ENCODE results near the gene PBX3. TPM values are rescaled to one million over a fixed set of nuclear protein-coding genes. Genes with fewer than 3 reads are reported as not detected.

The PBX3 gene
- polyA plus RNA-seq, 1 donor (not counting 4 experiments of a cell fraction or from before 2014, with no cell fraction given) = 26.3 TPM

- H3K4me1 ChIP-seq (ENCODE audit: control insufficient read depth, extremely low read depth, insufficient read depth, low read length) = no peaks in the 10 kb centered on the region
- no peak overlapping the region for H3K9ac ChIP-seq (ENCODE audit: control insufficient read depth, extremely low read depth, insufficient read depth, low read length)
- no peaks in the 10 kb centered on the region for H4K20me1 ChIP-seq (ENCODE audit: control insufficient read depth, extremely low read depth, insufficient read depth, low read length)
- H2AFZ ChIP-seq (ENCODE audit: control insufficient read depth, low read length) = no peak overlapping the region
- no peak overlapping the region for H3K27ac ChIP-seq (ENCODE audit: control insufficient read depth, insufficient read depth, low read length)
- no peak overlapping the region for H3K4me2 ChIP-seq (ENCODE audit: control insufficient read depth, extremely low read depth, insufficient read depth, low read depth, low read length)
- H3K4me3 ChIP-seq (ENCODE audit: control insufficient read depth in 2 of 3, extremely low read depth in 1 of 3, insufficient read depth in 2 of 3, low read depth in 1 of 3, low read length in 3 of 3) = no peak overlapping the region
- no peaks in the 10 kb centered on the region for H3K9me3 ChIP-seq (ENCODE audit: control insufficient read depth, low read depth, low read length)
- no peaks in the 10 kb centered on the region for H3K27me3 ChIP-seq (ENCODE audit: control insufficient read depth, extremely low read depth, insufficient read depth, low read length)
- FAIRE-seq (no peak), DNase-seq (ENCODE audit: low read depth, low spot score) (no peak)
- H3K79me2 ChIP-seq (ENCODE audit: control insufficient read depth, insufficient read depth, low read length) = no peaks in the 10 kb centered on the region
- dilution Hi-C loops (cut with MboI; ENCODE audit: extremely low pct_ligation_motif_present, low sequenced_read_pairs) = no loop called here
- TF ChIP-seq CTCF (optimal IDR thresholded peaks at IDR 0.05 in 1 of 3, IDR thresholded peaks at IDR 0.05 in 1 of 3, conservative IDR thresholded peaks at IDR 0.05 in 1 of 3; ENCODE audit: extremely low read depth in 1 of 3, insufficient read depth in 2 of 3, low read length in 3 of 3) (no peak), EZH2 (IDR thresholded peaks at IDR 0.05; ENCODE audit: low read length) (no peak)
- H3K36me3 ChIP-seq (ENCODE audit: control insufficient read depth in 2 of 2, extremely low read depth in 1 of 2, insufficient read depth in 2 of 2, low read length in 2 of 2) = no peaks in the 10 kb centered on the region
- H3K9me1 ChIP-seq (ENCODE audit: control insufficient read depth, extremely low read depth, insufficient read depth, low read length) = no peaks in the 10 kb centered on the region
Observed at GRCh38 chr9:125915606-125916005, 168.4 kb downstream of the PBX3 start.

- Histone ChIP-seq H3K36me3 (ENCODE audit: control insufficient read depth in 2 of 2, extremely low read depth in 1 of 2, insufficient read depth in 2 of 2, low read length in 2 of 2) (no peaks in the 10 kb centered on the region), H3K4me3 (ENCODE audit: control insufficient read depth in 2 of 3, extremely low read depth in 1 of 3, insufficient read depth in 2 of 3, low read depth in 1 of 3, low read length in 3 of 3) (no peak overlapping the region), H3K9me1 (ENCODE audit: control insufficient read depth, extremely low read depth, insufficient read depth, low read length) (no peaks in the 10 kb centered on the region), H4K20me1 (ENCODE audit: control insufficient read depth, extremely low read depth, insufficient read depth, low read length) (no peaks in the 10 kb centered on the region), H3K79me2 (ENCODE audit: control insufficient read depth, insufficient read depth, low read length) (no peaks in the 10 kb centered on the region), H3K27ac (ENCODE audit: control insufficient read depth, insufficient read depth, low read length) (no peak overlapping the region), H3K9ac (ENCODE audit: control insufficient read depth, extremely low read depth, insufficient read depth, low read length) (no peak overlapping the region), H3K27me3 (ENCODE audit: control insufficient read depth, extremely low read depth, insufficient read depth, low read length) (no peaks in the 10 kb centered on the region), H3K9me3 (ENCODE audit: control insufficient read depth, low read depth, low read length) (no peaks in the 10 kb centered on the region), H3K4me2 (ENCODE audit: control insufficient read depth, extremely low read depth, insufficient read depth, low read depth, low read length) (no peak overlapping the region), H3K4me1 (ENCODE audit: control insufficient read depth, extremely low read depth, insufficient read depth, low read length) (no peaks in the 10 kb centered on the region), H2AFZ (ENCODE audit: control insufficient read depth, low read length) (no peak overlapping the region)
- FAIRE-seq = no peak
- dilution Hi-C loops (cut with MboI; ENCODE audit: extremely low pct_ligation_motif_present, low sequenced_read_pairs) = no loop called here
- no peak for DNase-seq (ENCODE audit: low read depth, low spot score)
- no peak for TF ChIP-seq EZH2 (IDR thresholded peaks at IDR 0.05; ENCODE audit: low read length)
- no peak for TF ChIP-seq CTCF (optimal IDR thresholded peaks at IDR 0.05 in 1 of 3, IDR thresholded peaks at IDR 0.05 in 1 of 3, conservative IDR thresholded peaks at IDR 0.05 in 1 of 3; ENCODE audit: extremely low read depth in 1 of 3, insufficient read depth in 2 of 3, low read length in 3 of 3)
Observed at GRCh38 chr9:125919565-125919964, 172.4 kb downstream of the PBX3 start.
